ENCODE results near the gene IAH1.

GRCh38 chr2:9439536-9439935 is 34.8 kb upstream of the IAH1 start:
- TF ChIP-seq POLR2A (IDR thresholded peaks at IDR 0.05), result no peak
- TF ChIP-seq CTCF (IDR thresholded peaks at IDR 0.05), result no peak
- TF ChIP-seq POLR2AphosphoS5 (IDR thresholded peaks at IDR 0.05), result no peak

Measured in prostate gland (tissue), 2 donors.